Muscle of leg (tissue), 11 donors: ENCODE data around the gene IFT172. TPM values are rescaled to one million over a fixed set of nuclear protein-coding genes. Genes with fewer than 3 reads are reported as not detected.

Experiments used
- DNase-seq: peaks from one replicate; pipeline ENCODE4 v3.0.0; 2013
- H3K27ac ChIP-seq: one replicate; pipeline ENCODE4 v1.5.1; 2013; ENCODE audit warnings: mild to moderate bottlenecking, low read length, control low read depth
- H3K27me3 ChIP-seq: one replicate; pipeline ENCODE4 v1.6.1; 2013; ENCODE audit warnings: low read length; ENCODE audit not compliant: control insufficient read depth, insufficient read depth
- H3K36me3 ChIP-seq: one replicate; pipeline ENCODE4 v1.6.1; 2013; ENCODE audit warnings: low read length; ENCODE audit not compliant: control insufficient read depth, insufficient read depth
- H3K4me1 ChIP-seq: one replicate; pipeline ENCODE4 v1.6.1; 2013; ENCODE audit warnings: low read length; ENCODE audit not compliant: control insufficient read depth, insufficient read depth
- H3K4me3 ChIP-seq: one replicate; pipeline ENCODE4 v1.5.1; 2013; ENCODE audit warnings: low read length, control low read depth
- H3K9me3 ChIP-seq: replicated peaks from 2 replicates; pipeline ENCODE4 v1.6.1; 2013; ENCODE audit warnings: low read depth, low read length; ENCODE audit not compliant: control insufficient read depth
- WGBS: methylation state at CpG from one replicate; pipeline ENCODE4 v1.1.5; 2013; ENCODE audit warnings: missing lambda C conversion rate; ENCODE audit not compliant: insufficient coverage; 5-methylcytosine and 5-hydroxymethylcytosine counted together
- polyA plus RNA-seq, 8 donors: library from polyadenylated mRNA; unstranded; fragments of 120-200 nt; gene quantifications; one replicate each; pipeline versions ENCODE4 v1.2.1 to v1.2.3, GENCODE V29; 2013; ENCODE audit warnings: inconsistent platforms in 1 of 8, low replicate concordance in 1 of 8; ENCODE audit not compliant: insufficient read length in 8 of 8, insufficient read depth in 1 of 8
- total RNA-seq: library from RNA; stranded (reverse); fragments of 120-200 nt; gene quantifications from one replicate; pipeline ENCODE4 v1.2.4, GENCODE V29; 2013

IFT172 gene
- total and polyA plus RNA-seq, 9 donors = 14.4 to 29.3 (median 19.6) TPM

- no peak for DNase-seq
- WGBS = 100% methylated on average over 1 of the region's 3 CpGs
- H3K36me3 ChIP-seq = peaks cover 55% of the 10 kb centered on the region
- H3K9me3 ChIP-seq = no peaks in the 10 kb centered on the region
- no peak overlapping the region for H3K27ac ChIP-seq
- H3K4me1 ChIP-seq = peaks cover 11% of the 10 kb centered on the region
- no peaks in the 10 kb centered on the region for H3K27me3 ChIP-seq
- H3K4me3 ChIP-seq = no peak overlapping the region
Observed at GRCh38 chr2:27446057-27446456, 43.5 kb downstream of the IFT172 start.

DNA sequence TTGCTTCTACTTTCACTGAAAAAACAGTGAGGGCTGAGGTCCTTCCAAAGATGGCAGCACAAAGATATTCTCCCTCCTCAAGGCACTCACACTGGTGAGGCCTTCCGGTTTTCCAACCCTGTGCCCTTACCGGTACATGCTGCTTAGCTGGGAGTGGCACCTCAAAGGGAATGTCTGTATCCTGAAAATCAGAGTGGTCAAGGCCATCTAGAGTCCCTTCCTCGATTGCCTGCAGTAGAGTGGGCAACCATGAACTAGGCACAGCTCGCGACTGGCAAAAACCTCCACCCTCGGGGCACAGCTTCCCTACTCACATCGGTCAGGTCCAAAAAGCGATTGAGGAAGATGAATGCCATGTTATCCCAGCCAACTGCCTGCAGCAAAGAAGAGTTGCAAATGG, 43.9 kb downstream of the IFT172 start:
- H3K27ac ChIP-seq = no peak overlapping the region
- H3K4me1 ChIP-seq = peaks cover 11% of the 10 kb centered on the region
- 100% methylated on average over 1 of the region's 8 CpGs for WGBS
- H3K27me3 ChIP-seq = no peaks in the 10 kb centered on the region
- DNase-seq = no peak
- no peak overlapping the region for H3K4me3 ChIP-seq
- peaks cover 59% of the 10 kb centered on the region for H3K36me3 ChIP-seq
- no peaks in the 10 kb centered on the region for H3K9me3 ChIP-seq

DNA sequence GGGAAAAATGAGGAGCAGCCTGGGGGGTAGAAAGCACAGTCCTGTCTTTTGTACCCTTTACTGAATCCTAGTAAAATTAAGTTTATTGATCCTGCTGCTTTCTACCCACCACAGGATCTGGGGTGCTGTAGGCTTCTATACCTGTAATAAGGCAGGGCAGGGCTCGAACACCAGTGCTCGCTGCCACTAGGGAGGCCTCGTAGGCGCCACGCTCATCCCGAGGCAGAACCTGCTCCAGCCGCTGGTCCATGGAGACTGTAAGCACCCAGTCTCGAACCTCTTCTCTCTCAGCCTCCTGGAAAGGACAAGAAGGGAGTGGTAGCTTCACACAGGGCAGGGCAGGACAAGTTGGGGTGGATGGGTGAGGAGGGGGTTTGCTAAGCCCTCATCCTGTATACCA, 44.4 kb downstream of the IFT172 start:
- Histone ChIP-seq H3K27me3 (no peaks in the 10 kb centered on the region), H3K36me3 (peaks cover 62% of the 10 kb centered on the region), H3K4me3 (no peak overlapping the region), H3K27ac (no peak overlapping the region), H3K4me1 (peaks cover 11% of the 10 kb centered on the region), H3K9me3 (no peaks in the 10 kb centered on the region)
- WGBS = 94% methylated on average over 7 of the region's 8 CpGs
- DNase-seq = no peak

- H3K36me3 ChIP-seq = peaks cover 63% of the 10 kb centered on the region
- 64% methylated on average over 6 of the region's 6 CpGs for WGBS
- no peaks in the 10 kb centered on the region for H3K27me3 ChIP-seq
- no peaks in the 10 kb centered on the region for H3K9me3 ChIP-seq
- no peak overlapping the region for H3K27ac ChIP-seq
- peaks cover 11% of the 10 kb centered on the region for H3K4me1 ChIP-seq
- no peak overlapping the region for H3K4me3 ChIP-seq
- peak; percentile 19 for DNase-seq
Observed at GRCh38 chr2:27442920-27443282, 46.6 kb downstream of the IFT172 start.

GRCh38 chr2:27441958-27442919, 47.3 kb downstream of the IFT172 start, which contains the start of gene KRTCAP3:
TSS of gene KRTCAP3 (plus strand) at chr2:27442381. CDS start at chr2:27442413, 32 bp downstream.
- H3K4me1 ChIP-seq = peaks cover 11% of the 10 kb centered on the region
- peaks cover 60% of the 10 kb centered on the region for H3K36me3 ChIP-seq
- H3K4me3 ChIP-seq = no peak within 1 kb of the TSS
- H3K27ac ChIP-seq = no peak within 1 kb of the TSS
- WGBS = 21% methylated on average over 75 of the region's 80 CpGs
- no peaks in the 10 kb centered on the region for H3K9me3 ChIP-seq
- peak; percentile 10 for DNase-seq
- H3K27me3 ChIP-seq = no peaks in the 10 kb centered on the region

DNA sequence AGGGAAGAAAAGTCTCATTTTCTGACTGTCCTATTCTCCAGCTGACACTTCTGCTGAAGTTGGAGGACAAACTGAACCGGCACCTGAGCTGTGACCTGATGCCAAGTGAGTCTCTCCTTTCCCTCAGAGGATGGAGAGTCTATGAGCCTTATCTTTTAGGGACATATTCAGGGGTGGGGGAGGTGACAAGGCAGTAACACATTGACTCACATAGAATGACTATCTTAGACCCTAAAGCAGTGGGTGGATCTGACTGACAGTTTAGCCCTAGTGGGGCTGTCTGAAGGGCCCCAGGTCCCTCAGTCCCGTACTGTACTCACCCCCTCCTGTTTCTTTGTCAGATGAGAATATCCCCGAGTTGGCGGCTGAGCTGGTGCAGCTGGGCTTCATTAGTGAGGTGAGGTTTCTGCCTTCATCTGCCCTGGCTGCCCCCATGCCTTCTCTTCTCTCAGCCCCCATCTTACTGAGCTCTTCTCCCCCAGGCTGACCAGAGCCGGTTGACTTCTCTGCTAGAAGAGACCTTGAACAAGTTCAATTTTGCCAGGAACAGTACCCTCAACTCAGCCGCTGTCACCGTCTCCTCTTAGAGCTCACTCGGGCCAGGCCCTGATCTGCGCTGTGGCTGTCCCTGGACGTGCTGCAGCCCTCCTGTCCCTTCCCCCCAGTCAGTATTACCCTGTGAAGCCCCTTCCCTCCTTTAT, 48.2 kb downstream of the IFT172 start:
- H3K4me3 ChIP-seq = no peak overlapping the region
- H3K9me3 ChIP-seq = no peaks in the 10 kb centered on the region
- 55% methylated on average over 7 of the region's 10 CpGs for WGBS
- no peak overlapping the region for H3K27ac ChIP-seq
- peaks cover 66% of the 10 kb centered on the region for H3K36me3 ChIP-seq
- DNase-seq = no peak
- H3K27me3 ChIP-seq = no peaks in the 10 kb centered on the region
- peaks cover 11% of the 10 kb centered on the region for H3K4me1 ChIP-seq

DNA sequence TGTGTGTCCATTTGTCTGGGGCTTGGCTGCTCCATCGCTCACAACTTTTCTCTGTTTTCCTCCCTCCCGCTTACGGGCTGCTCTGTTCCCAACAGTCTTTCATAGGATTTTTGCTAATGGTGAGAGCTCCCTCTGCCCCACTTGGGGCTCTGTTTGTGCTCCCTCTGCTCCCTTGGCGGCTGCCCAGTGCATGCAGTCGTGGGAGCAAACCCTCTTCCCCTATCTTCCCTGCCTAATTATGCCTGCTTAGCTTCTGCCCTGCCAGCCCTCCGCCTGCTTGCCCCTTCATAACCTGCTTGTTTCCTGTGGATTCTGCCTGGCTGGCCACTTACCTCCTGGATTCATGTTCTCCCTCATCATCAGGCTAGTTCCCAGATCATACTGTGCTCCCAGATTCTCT, 53.9 kb downstream of the IFT172 start:
- 73% methylated on average over 5 of the region's 6 CpGs for WGBS
- H3K36me3 ChIP-seq = peaks cover 69% of the 10 kb centered on the region

GRCh38 chr2:27431395-27431794, 58.1 kb downstream of the IFT172 start:
- Histone ChIP-seq H3K9me3 (no peaks in the 10 kb centered on the region), H3K27me3 (no peaks in the 10 kb centered on the region), H3K4me3 (no peak overlapping the region), H3K36me3 (peaks cover 33% of the 10 kb centered on the region), H3K4me1 (peaks cover 14% of the 10 kb centered on the region), H3K27ac (no peak overlapping the region)
- peak; percentile 9 for DNase-seq

More for the DNA sequence above, 53.9 kb downstream of the IFT172 start:
- H3K27me3 ChIP-seq = no peaks in the 10 kb centered on the region
- H3K27ac ChIP-seq = no peak overlapping the region
- H3K4me3 ChIP-seq = no peak overlapping the region
- no peaks in the 10 kb centered on the region for H3K9me3 ChIP-seq
- peaks cover 3% of the 10 kb centered on the region for H3K4me1 ChIP-seq
- no peak for DNase-seq

DNA sequence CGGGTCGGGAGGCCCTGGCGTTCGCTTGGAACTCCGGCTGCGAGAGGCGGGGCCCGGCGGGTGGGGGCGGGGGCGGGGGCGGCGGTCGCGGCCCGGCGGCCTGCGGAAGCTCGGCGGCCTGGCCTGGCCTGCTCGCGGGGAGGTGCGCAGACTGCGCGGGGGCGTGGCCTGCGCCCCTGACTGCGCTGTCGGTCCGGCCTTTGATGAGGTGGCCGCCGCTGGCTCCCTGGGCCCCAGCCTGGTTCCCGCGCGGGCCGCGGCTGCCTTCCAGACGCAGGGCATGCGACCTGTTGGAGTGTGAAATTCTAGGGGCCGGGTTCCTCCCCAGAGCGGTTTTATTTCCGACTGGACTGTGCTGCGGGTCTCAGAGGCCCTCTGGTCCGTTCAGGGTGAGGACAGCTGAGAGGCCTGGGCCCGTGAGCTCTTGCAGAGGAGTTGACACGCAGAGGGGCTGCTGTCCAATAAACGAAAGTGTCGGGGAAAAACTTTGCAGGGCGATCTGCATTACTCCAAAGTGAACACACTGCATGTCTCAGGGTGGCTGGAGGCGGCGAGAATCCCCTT, 60.5 kb downstream of the IFT172 start:
- Histone ChIP-seq H3K4me1 (peaks cover 14% of the 10 kb centered on the region), H3K4me3 (peak overlapping the region; percentile 80), H3K27ac (peak overlapping the region; percentile 97), H3K27me3 (no peaks in the 10 kb centered on the region), H3K9me3 (no peaks in the 10 kb centered on the region), H3K36me3 (peaks cover 11% of the 10 kb centered on the region)
- WGBS = under 1% methylated on average over 48 of the region's 51 CpGs
- DNase-seq = peak; percentile 93
